GM23338 (cell line): ENCODE results near the gene KLK10. TPM values are rescaled to one million over a fixed set of nuclear protein-coding genes. Genes with fewer than 3 reads are reported as not detected.

Source experiments
- ATAC-seq: fragments of 200-7000 bp; cut with Tn5 transposase; 3 replicates; pipeline ENCODE4 v1.9.1; 2020
- DNase-seq: peaks from one replicate; pipeline ENCODE4 v3.0.0-alpha.2; 2015; ENCODE audit warnings: low spot score
- H2AFZ ChIP-seq: fragments of 200-600 bp; sonication (generic); 2 replicates; pipeline ENCODE4 v1.8.0; 2016; ENCODE audit warnings: antibody characterized with exemption, mild to moderate bottlenecking, moderate library complexity
- H3F3A ChIP-seq: fragments of 200-600 bp; sonication (generic); replicated peaks from 2 replicates; pipeline ENCODE4 v1.8.0; 2017; ENCODE audit warnings: antibody characterized with exemption, mixed run types, low read depth
- H3K27ac ChIP-seq: fragments of 200-600 bp; sonication (generic); 2 replicates; pipeline ENCODE4 v1.6.1; 2016; ENCODE audit warnings: low read depth
- H3K27me3 ChIP-seq: fragments of 200-600 bp; sonication (generic); 2 replicates; pipeline ENCODE4 v1.8.0; 2016; ENCODE audit warnings: mild to moderate bottlenecking, mixed run types, moderate library complexity; ENCODE audit not compliant: insufficient read depth
- H3K36me3 ChIP-seq: fragments of 200-600 bp; sonication (generic); 2 replicates; pipeline ENCODE4 v1.8.0; 2016; ENCODE audit warnings: mild to moderate bottlenecking; ENCODE audit not compliant: insufficient read depth
- H3K4me1 ChIP-seq: fragments of 200-600 bp; sonication (generic); 2 replicates; pipeline ENCODE4 v1.8.0; 2016; ENCODE audit warnings: mild to moderate bottlenecking, moderate library complexity; ENCODE audit not compliant: insufficient read depth
- H3K4me2 ChIP-seq: fragments of 200-600 bp; sonication (generic); 2 replicates; pipeline ENCODE4 v1.7.1; 2017; ENCODE audit warnings: mixed run types
- H3K4me3 ChIP-seq: fragments of 200-600 bp; sonication (generic); 2 replicates; pipeline ENCODE4 v1.6.1; 2016; ENCODE audit warnings: mixed run types
- H3K79me2 ChIP-seq: fragments of 200-600 bp; sonication (generic); replicated peaks from 2 replicates; pipeline ENCODE4 v1.8.0; 2017; ENCODE audit warnings: mild to moderate bottlenecking; ENCODE audit not compliant: insufficient read depth
- H3K9me2 ChIP-seq: fragments of 200-600 bp; sonication (generic); 2 replicates; pipeline ENCODE4 v1.8.0; 2017; ENCODE audit not compliant: insufficient read depth
- H4K20me1 ChIP-seq: fragments of 200-600 bp; sonication (generic); replicated peaks from 2 replicates; pipeline ENCODE4 v1.8.0; 2017; ENCODE audit warnings: mild to moderate bottlenecking; ENCODE audit not compliant: insufficient read depth
- H3K27ac Mint-ChIP-seq: 2 replicates; pipeline ENCODE4 v1.8.0; 2020; ENCODE audit warnings: inconsistent platforms, mild to moderate bottlenecking, moderate library complexity, mixed read lengths
- H3K27me3 Mint-ChIP-seq: 3 replicates; pipeline ENCODE4 v1.8.0; 2022; ENCODE audit warnings: low read depth, mild to moderate bottlenecking, moderate library complexity, mixed read lengths, inconsistent platforms; ENCODE audit not compliant: insufficient read depth, poor library complexity
- H3K36me3 Mint-ChIP-seq: 3 replicates; pipeline ENCODE4 v1.8.0; 2021; ENCODE audit warnings: low read depth, mild to moderate bottlenecking, inconsistent platforms, moderate library complexity, mixed read lengths
- H3K4me1 Mint-ChIP-seq: 3 replicates; pipeline ENCODE4 v1.8.0; 2020; ENCODE audit warnings: mild to moderate bottlenecking, inconsistent platforms, mixed read lengths
- H3K4me3 Mint-ChIP-seq: 3 replicates; pipeline ENCODE4 v1.8.0; 2021; ENCODE audit warnings: moderate library complexity, mild to moderate bottlenecking, inconsistent platforms, mixed read lengths
- H3K9me3 Mint-ChIP-seq: 3 replicates; pipeline ENCODE4 v1.8.0; 2020; ENCODE audit warnings: moderate library complexity, mild to moderate bottlenecking, inconsistent platforms, mixed read lengths
- CREB1 ChIP-seq: fragments of 250-450 bp; sonication (Bioruptor Pico); IDR thresholded peaks from 2 replicates; pipeline ENCODE4 v1.5.0; 2020; ENCODE audit warnings: low read depth, mild to moderate bottlenecking, moderate library complexity
- EZH2 ChIP-seq: fragments of 200-600 bp; sonication (generic); IDR thresholded peaks from one replicate; pipeline ENCODE4 v1.8.0; 2017; ENCODE audit warnings: antibody characterized with exemption, mild to moderate bottlenecking, low read depth; ENCODE audit not compliant: unreplicated experiment
- EZH2phosphoT487 ChIP-seq: fragments of 200-600 bp; sonication (generic); IDR thresholded peaks from one replicate; pipeline ENCODE4 v1.8.1; 2018; ENCODE audit warnings: antibody characterized with exemption; ENCODE audit not compliant: unreplicated experiment
- JUNB ChIP-seq: IDR thresholded peaks from one replicate; pipeline ENCODE4 v1.6.1; 2016; ENCODE audit warnings: antibody characterized with exemption; ENCODE audit not compliant: unreplicated experiment
- NANOG ChIP-seq: IDR thresholded peaks from 2 replicates; pipeline ENCODE4 v1.6.1; 2016; ENCODE audit warnings: antibody characterized with exemption, borderline replicate concordance
- POLR2AphosphoS5 ChIP-seq: IDR thresholded peaks from 2 replicates; pipeline ENCODE4 v1.6.1; 2016; ENCODE audit warnings: antibody characterized with exemption, low read depth
- STAT1 ChIP-seq: IDR thresholded peaks from one replicate; pipeline ENCODE4 v1.6.1; 2016; ENCODE audit warnings: antibody characterized with exemption; ENCODE audit not compliant: unreplicated experiment
- ZNF114 ChIP-seq: fragments of 250-450 bp; sonication (Bioruptor Pico); IDR thresholded peaks from 2 replicates; pipeline ENCODE4 v1.5.0; 2020; ENCODE audit warnings: mild to moderate bottlenecking, moderate library complexity
- ZNF331 ChIP-seq: fragments of 250-450 bp; sonication (Bioruptor Pico); IDR thresholded peaks from 2 replicates; pipeline ENCODE4 v1.5.0; 2020; ENCODE audit warnings: low read depth, mild to moderate bottlenecking, moderate library complexity
- polyA plus RNA-seq: library from polyadenylated mRNA; unstranded; fragments of >200 nt; fragmentation: Nextera tagmentation; extraction: Ambion mirVana; gene quantifications from 2 replicates; pipeline ENCODE4 v1.2.1, GENCODE V29; 2016
- total RNA-seq: library from RNA; depleted of rRNA; stranded (reverse); fragments of >200 nt; shearing (Covaris generic); gene quantifications from 2 replicates; pipeline ENCODE4 v1.2.3, GENCODE V29; 2014
- TF ChIP-seq, protein P1 (sequence below): IDR thresholded peaks from one replicate; pipeline ENCODE4 v1.6.1; 2018; ENCODE audit warnings: antibody characterized with exemption; ENCODE audit not compliant: unreplicated experiment
- TF ChIP-seq, protein P2 (sequence below), 2 experiments: fragments of 200-600 bp in 1 of 2; sonication (generic) in 1 of 2; conservative IDR thresholded peaks; 2 replicates each; pipeline versions ENCODE4 v1.5.1 to v1.6.1; 2016 to 2017; ENCODE audit warnings: antibody characterized with exemption in 2 of 2, low read depth in 2 of 2, mild to moderate bottlenecking in 2 of 2, moderate library complexity in 1 of 2
- TF ChIP-seq, protein P3 (sequence below): IDR thresholded peaks from 2 replicates; pipeline ENCODE4 v1.6.1; 2016; ENCODE audit warnings: antibody characterized with exemption
- TF ChIP-seq, protein P4 (sequence below): fragments of 250-450 bp; sonication (Bioruptor Pico); IDR thresholded peaks from 2 replicates; pipeline ENCODE4 v1.5.0; 2020; ENCODE audit warnings: mild to moderate bottlenecking, moderate library complexity

The KLK10 gene
- total and polyA plus RNA-seq, 2 experiments from 2014 or later, result 6.1 to 6.6 TPM

DNA sequence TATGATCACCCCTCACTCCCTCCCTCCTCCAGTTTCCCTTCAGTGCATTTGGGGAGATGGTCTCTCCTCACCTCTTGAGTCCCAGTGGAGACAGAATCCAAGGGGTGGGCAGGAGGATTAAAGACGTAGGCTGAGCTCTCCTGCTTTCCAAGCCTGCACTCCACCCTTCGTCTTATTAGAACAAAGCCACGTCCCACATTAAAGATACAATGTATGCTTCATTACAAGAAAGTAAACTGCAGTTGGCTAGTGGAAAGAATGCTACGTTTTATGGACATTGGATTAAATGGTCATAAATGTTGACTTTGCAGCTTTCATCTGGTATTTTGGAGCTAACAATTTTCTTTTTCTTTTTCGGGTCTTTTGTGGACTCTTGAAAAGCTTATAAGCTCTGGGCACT lies 8.4 kb upstream of the KLK10 start:
- Histone ChIP-seq H4K20me1 (no peaks in the 10 kb centered on the region), H3K79me2 (no peaks in the 10 kb centered on the region), H3K27ac (no peak overlapping the region), H3K4me3 (no peak overlapping the region), H3K4me2 (no peak overlapping the region), H3K27me3 (no peaks in the 10 kb centered on the region), H3K4me1 (no peaks in the 10 kb centered on the region; the same call in 1 of the 2 replicates), H2AFZ (no peak overlapping the region), H3F3A (no peaks in the 10 kb centered on the region), H3K9me2 (peaks cover 7% of the 10 kb centered on the region; the same call in 1 of the 2 replicates), H3K36me3 (no peaks in the 10 kb centered on the region)
- ATAC-seq (no peak), DNase-seq (no peak)
- Mint-ChIP-seq H3K27me3 (peaks cover 22% of the 10 kb centered on the region), H3K27ac (no peak overlapping the region), H3K4me3 (no peak overlapping the region), H3K36me3 (peaks cover 3% of the 10 kb centered on the region; the same call in 1 of the 3 replicates), H3K4me1 (peaks cover 39% of the 10 kb centered on the region), H3K9me3 (no peaks in the 10 kb centered on the region; the same call in 2 of the 3 replicates)
- TF ChIP-seq ZNF331 (CRISPR knock-in tag), result no peak
- TF ChIP-seq POLR2AphosphoS5, result no peak
- TF ChIP-seq STAT1, result no peak
- TF ChIP-seq EZH2, result no peak
- TF ChIP-seq ZNF114, result no peak
- TF ChIP-seq CREB1 (CRISPR knock-in tag), result no peak
- no peak for TF ChIP-seq NANOG
- TF ChIP-seq, protein P1, sequence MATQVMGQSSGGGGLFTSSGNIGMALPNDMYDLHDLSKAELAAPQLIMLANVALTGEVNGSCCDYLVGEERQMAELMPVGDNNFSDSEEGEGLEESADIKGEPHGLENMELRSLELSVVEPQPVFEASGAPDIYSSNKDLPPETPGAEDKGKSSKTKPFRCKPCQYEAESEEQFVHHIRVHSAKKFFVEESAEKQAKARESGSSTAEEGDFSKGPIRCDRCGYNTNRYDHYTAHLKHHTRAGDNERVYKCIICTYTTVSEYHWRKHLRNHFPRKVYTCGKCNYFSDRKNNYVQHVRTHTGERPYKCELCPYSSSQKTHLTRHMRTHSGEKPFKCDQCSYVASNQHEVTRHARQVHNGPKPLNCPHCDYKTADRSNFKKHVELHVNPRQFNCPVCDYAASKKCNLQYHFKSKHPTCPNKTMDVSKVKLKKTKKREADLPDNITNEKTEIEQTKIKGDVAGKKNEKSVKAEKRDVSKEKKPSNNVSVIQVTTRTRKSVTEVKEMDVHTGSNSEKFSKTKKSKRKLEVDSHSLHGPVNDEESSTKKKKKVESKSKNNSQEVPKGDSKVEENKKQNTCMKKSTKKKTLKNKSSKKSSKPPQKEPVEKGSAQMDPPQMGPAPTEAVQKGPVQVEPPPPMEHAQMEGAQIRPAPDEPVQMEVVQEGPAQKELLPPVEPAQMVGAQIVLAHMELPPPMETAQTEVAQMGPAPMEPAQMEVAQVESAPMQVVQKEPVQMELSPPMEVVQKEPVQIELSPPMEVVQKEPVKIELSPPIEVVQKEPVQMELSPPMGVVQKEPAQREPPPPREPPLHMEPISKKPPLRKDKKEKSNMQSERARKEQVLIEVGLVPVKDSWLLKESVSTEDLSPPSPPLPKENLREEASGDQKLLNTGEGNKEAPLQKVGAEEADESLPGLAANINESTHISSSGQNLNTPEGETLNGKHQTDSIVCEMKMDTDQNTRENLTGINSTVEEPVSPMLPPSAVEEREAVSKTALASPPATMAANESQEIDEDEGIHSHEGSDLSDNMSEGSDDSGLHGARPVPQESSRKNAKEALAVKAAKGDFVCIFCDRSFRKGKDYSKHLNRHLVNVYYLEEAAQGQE, result no peak
- TF ChIP-seq, protein P2, sequence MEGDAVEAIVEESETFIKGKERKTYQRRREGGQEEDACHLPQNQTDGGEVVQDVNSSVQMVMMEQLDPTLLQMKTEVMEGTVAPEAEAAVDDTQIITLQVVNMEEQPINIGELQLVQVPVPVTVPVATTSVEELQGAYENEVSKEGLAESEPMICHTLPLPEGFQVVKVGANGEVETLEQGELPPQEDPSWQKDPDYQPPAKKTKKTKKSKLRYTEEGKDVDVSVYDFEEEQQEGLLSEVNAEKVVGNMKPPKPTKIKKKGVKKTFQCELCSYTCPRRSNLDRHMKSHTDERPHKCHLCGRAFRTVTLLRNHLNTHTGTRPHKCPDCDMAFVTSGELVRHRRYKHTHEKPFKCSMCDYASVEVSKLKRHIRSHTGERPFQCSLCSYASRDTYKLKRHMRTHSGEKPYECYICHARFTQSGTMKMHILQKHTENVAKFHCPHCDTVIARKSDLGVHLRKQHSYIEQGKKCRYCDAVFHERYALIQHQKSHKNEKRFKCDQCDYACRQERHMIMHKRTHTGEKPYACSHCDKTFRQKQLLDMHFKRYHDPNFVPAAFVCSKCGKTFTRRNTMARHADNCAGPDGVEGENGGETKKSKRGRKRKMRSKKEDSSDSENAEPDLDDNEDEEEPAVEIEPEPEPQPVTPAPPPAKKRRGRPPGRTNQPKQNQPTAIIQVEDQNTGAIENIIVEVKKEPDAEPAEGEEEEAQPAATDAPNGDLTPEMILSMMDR (conservative IDR thresholded peaks at IDR 0.05; ENCODE audit: low read depth in 2 of 2), result no peak
- TF ChIP-seq EZH2phosphoT487, result no peak
- no peak for TF ChIP-seq JUNB
- TF ChIP-seq, protein P3, sequence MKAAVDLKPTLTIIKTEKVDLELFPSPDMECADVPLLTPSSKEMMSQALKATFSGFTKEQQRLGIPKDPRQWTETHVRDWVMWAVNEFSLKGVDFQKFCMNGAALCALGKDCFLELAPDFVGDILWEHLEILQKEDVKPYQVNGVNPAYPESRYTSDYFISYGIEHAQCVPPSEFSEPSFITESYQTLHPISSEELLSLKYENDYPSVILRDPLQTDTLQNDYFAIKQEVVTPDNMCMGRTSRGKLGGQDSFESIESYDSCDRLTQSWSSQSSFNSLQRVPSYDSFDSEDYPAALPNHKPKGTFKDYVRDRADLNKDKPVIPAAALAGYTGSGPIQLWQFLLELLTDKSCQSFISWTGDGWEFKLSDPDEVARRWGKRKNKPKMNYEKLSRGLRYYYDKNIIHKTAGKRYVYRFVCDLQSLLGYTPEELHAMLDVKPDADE, result no peak
- TF ChIP-seq, protein P4, sequence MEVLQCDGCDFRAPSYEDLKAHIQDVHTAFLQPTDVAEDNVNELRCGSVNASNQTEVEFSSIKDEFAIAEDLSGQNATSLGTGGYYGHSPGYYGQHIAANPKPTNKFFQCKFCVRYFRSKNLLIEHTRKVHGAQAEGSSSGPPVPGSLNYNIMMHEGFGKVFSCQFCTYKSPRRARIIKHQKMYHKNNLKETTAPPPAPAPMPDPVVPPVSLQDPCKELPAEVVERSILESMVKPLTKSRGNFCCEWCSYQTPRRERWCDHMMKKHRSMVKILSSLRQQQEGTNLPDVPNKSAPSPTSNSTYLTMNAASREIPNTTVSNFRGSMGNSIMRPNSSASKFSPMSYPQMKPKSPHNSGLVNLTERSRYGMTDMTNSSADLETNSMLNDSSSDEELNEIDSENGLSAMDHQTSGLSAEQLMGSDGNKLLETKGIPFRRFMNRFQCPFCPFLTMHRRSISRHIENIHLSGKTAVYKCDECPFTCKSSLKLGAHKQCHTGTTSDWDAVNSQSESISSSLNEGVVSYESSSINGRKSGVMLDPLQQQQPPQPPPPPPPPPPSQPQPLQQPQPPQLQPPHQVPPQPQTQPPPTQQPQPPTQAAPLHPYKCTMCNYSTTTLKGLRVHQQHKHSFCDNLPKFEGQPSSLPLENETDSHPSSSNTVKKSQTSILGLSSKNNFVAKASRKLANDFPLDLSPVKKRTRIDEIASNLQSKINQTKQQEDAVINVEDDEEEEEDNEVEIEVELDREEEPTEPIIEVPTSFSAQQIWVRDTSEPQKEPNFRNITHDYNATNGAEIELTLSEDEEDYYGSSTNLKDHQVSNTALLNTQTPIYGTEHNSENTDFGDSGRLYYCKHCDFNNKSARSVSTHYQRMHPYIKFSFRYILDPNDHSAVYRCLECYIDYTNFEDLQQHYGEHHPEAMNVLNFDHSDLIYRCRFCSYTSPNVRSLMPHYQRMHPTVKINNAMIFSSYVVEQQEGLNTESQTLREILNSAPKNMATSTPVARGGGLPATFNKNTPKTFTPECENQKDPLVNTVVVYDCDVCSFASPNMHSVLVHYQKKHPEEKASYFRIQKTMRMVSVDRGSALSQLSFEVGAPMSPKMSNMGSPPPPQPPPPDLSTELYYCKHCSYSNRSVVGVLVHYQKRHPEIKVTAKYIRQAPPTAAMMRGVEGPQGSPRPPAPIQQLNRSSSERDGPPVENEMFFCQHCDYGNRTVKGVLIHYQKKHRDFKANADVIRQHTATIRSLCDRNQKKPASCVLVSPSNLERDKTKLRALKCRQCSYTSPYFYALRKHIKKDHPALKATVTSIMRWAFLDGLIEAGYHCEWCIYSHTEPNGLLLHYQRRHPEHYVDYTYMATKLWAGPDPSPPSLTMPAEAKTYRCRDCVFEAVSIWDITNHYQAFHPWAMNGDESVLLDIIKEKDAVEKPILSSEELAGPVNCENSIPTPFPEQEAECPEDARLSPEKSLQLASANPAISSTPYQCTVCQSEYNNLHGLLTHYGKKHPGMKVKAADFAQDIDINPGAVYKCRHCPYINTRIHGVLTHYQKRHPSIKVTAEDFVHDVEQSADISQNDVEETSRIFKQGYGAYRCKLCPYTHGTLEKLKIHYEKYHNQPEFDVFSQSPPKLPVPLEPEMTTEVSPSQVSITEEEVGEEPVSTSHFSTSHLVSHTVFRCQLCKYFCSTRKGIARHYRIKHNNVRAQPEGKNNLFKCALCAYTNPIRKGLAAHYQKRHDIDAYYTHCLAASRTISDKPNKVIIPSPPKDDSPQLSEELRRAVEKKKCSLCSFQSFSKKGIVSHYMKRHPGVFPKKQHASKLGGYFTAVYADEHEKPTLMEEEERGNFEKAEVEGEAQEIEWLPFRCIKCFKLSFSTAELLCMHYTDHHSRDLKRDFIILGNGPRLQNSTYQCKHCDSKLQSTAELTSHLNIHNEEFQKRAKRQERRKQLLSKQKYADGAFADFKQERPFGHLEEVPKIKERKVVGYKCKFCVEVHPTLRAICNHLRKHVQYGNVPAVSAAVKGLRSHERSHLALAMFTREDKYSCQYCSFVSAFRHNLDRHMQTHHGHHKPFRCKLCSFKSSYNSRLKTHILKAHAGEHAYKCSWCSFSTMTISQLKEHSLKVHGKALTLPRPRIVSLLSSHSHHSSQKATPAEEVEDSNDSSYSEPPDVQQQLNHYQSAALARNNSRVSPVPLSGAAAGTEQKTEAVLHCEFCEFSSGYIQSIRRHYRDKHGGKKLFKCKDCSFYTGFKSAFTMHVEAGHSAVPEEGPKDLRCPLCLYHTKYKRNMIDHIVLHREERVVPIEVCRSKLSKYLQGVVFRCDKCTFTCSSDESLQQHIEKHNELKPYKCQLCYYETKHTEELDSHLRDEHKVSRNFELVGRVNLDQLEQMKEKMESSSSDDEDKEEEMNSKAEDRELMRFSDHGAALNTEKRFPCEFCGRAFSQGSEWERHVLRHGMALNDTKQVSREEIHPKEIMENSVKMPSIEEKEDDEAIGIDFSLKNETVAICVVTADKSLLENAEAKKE (CRISPR knock-in tag), result no peak
